NCI-H748 (cell line): ENCODE results near the gene PARS2.

Experiments used
- DNase-seq: peaks from one replicate; lab custom pipeline; 2025; ENCODE audit not compliant: unreplicated experiment; lab: John Stamatoyannopoulos, UW

PARS2 gene

DNA sequence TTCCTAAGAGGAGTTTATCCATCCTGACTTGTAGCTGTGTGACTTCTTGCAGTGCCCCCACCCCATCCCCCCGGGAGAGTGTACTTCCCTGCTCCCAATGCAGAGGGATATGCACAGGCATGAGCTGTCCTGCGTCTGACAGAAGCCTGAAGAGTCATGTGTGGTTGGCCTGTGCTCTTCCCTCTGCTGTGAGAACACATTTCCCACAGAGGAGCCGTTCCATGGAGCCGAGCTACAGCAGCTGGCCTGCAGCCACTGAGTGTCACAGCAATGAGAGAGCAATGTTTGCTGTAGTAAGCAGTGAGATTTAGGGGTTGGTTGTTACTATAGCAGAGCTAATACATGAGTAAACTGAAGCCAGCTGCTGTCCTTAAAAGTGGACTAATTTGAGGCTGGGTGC, 22.0 kb downstream of the PARS2 start:
- no peak for DNase-seq

GRCh38 chr1:54741531-54741930, 22.8 kb downstream of the PARS2 start:
- no peak for DNase-seq

DNA sequence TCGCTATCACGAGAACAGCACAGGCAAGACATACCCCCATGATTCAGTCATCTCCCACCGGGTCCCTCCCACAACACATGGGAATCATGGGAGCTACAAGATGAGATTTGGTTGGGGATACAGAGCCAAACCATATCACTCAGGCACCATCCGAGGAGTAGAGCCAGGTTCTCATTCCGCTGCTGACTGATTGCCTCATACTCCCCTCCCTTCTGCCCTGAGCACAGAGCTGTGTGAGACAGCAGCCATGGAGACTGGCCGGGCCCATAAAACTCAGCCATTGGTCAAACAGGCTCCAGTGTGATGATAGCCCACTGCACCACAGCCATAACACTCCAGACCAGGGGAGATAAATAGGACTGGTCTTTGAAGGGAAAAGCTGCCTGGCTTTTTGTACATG, 26.1 kb downstream of the PARS2 start:
- DNase-seq = no peak

GRCh38 chr1:54736685-54737084, 27.6 kb downstream of the PARS2 start:
- no peak for DNase-seq

DNA sequence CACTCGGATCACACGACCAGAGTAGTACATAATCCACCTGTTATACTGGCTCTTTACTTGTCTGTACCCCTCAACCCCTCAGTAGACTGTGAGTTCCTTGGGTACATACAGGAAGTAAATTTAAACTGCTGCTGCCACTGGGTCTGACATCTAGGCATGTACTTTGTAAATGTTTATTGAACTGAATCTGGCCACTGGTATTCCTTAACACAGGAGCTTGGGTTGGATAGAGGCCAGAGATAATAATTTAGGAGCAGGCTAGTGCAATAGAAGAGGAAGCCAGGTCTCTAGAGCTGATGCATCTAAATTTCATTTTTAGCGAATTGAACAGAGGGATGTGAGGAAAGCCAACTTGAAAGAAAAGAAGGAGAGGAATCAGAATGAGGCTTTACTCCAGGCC, 36.3 kb downstream of the PARS2 start:
- DNase-seq = no peak

GRCh38 chr1:54724771-54725170, 39.6 kb downstream of the PARS2 start:
- DNase-seq = no peak

DNA sequence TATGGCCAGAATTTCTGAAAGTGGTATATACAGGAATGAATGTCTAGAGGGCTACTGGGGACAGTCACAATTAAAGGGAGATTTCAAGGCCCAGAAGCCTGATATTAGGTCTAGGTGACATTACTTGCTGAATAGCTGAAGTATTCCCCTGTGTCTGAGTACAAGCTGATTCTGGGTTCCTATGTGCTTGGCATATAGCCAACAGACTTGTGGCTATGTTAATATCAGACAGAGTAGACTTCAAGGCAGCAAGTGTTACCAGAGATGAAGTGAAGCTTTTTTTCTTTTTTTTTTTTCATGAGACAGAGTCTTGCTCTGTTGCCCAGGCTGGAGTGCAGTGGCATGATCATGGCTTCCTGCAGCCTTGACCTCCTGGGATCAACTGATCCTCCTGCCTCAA, 40.3 kb downstream of the PARS2 start:
- DNase-seq = no peak

- no peak for DNase-seq
These were observed 42.6 kb downstream of the PARS2 start for GRCh38 chr1:54721719-54722118.

GRCh38 chr1:54716299-54717047, 47.9 kb downstream of the PARS2 start:
- no peak for DNase-seq

DNA sequence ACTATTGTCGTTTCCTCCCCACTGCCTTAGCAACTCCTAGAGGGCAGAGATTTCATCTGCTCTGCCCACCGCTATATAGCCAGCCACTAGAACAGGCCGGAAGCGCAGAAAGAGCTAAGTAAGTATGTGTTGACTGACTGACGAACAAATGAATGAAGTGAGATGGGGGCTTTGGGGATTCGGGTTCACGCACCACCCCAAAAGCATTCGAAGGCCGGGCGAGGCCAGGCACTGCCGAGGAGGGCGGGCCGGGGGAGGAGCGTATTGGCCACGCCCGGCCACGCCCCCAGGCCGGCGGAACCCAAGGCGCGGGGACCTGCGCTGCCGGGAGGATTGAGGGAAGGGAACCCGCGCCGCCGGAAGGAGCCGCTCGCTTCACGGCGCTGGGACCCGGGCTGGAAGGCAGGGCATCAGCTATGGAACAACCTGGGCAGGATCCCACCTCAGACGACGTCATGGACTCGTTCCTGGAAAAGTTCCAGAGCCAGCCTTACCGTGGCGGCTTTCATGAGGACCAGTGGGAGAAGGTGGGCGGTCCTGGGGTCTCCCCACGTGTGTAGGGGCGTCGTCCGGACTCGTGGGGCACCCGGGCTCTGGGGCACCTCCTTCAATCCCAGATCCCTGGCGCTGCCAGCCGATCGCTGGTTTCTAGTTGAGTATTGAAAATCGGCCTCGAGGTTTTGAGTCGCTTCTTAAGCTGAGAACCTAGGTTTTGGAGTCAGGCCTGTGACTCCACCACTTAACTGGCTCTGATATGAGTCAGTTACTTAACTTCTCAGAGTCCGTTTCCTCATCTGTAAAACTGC, 48.6 kb downstream of the PARS2 start, which contains the start of gene TTC4:
Gene TTC4 (plus strand): TSS at position 369 of the 806 bp plus-strand sequence. CDS start 48 bp downstream, at position 417.
- peak; percentile 92 for DNase-seq

GRCh38 chr1:54714881-54715492, 49.3 kb downstream of the PARS2 start:
- DNase-seq = no peak

- DNase-seq = no peak
These were observed 52.8 kb downstream of the PARS2 start for GRCh38 chr1:54711536-54711935.

DNA sequence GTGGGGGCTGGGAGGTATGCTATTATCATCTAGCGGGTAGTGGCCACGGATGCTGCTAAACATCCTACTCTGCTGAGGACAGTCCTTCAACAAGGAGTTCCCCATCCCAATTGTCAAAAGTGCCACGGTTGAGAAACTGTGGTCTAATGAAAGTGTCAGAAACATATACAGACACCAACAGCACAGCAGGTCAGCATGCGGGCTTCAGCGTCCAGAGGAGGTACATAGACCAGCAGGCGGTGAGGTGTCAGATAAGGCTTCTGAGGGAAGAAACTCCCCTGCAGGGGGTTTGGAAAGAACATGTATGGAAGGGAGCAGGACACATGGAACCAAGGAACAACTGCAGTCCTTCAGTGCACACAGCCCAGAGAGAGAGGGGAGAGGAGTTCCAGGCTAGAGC, 53.5 kb downstream of the PARS2 start:
- DNase-seq = no peak

GRCh38 chr1:54710434-54710833, 53.9 kb downstream of the PARS2 start:
- DNase-seq = no peak

GRCh38 chr1:54709547-54710292, 54.6 kb downstream of the PARS2 start:
- no peak for DNase-seq

GRCh38 chr1:54708385-54708784, 55.9 kb downstream of the PARS2 start:
- DNase-seq = no peak
